Measurements from ENCODE around the gene ENPP3.

The ENPP3 gene

GRCh38 chr6:131765081-131765803 lies 128.1 kb downstream of the ENPP3 start:
- peak; percentile 36 for DNase-seq (ENCODE audit: low spot score)

GRCh38 chr6:131765804-131766135 lies 128.7 kb downstream of the ENPP3 start:
- no peak for DNase-seq (ENCODE audit: low spot score)

GRCh38 chr6:131766631-131767030 lies 129.5 kb downstream of the ENPP3 start:
- DNase-seq (ENCODE audit: low spot score) = no peak

- no peak for DNase-seq (ENCODE audit: low spot score)
Observed at GRCh38 chr6:131768964-131769363, 131.9 kb downstream of the ENPP3 start.

GRCh38 chr6:131769385-131770141 lies 132.5 kb downstream of the ENPP3 start:
- no peak for DNase-seq (ENCODE audit: low spot score)

GRCh38 chr6:131770776-131771175 lies 133.7 kb downstream of the ENPP3 start:
- DNase-seq (ENCODE audit: low spot score) = no peak

- DNase-seq (ENCODE audit: low spot score) = no peak
Observed at GRCh38 chr6:131773284-131773950, 136.3 kb downstream of the ENPP3 start.

- DNase-seq (ENCODE audit: low spot score) = no peak
Observed at GRCh38 chr6:131775886-131776285, 138.8 kb downstream of the ENPP3 start.

GRCh38 chr6:131776985-131777384 lies 139.9 kb downstream of the ENPP3 start:
- no peak for DNase-seq (ENCODE audit: low spot score)

GRCh38 chr6:131778169-131778568 lies 141.1 kb downstream of the ENPP3 start:
- DNase-seq (ENCODE audit: low spot score) = no peak

GRCh38 chr6:131779304-131779703 lies 142.2 kb downstream of the ENPP3 start:
- no peak for DNase-seq (ENCODE audit: low spot score)

GRCh38 chr6:131780600-131780999 lies 143.5 kb downstream of the ENPP3 start:
- DNase-seq (ENCODE audit: low spot score) = no peak

GRCh38 chr6:131781687-131782086 lies 144.6 kb downstream of the ENPP3 start:
- DNase-seq (ENCODE audit: low spot score) = no peak

GRCh38 chr6:131782764-131783163 lies 145.7 kb downstream of the ENPP3 start:
- no peak for DNase-seq (ENCODE audit: low spot score)

GRCh38 chr6:131784561-131784960 lies 147.5 kb downstream of the ENPP3 start:
- DNase-seq (ENCODE audit: low spot score) = no peak

- no peak for DNase-seq (ENCODE audit: low spot score)
Observed at GRCh38 chr6:131787079-131787478, 150.0 kb downstream of the ENPP3 start.

- DNase-seq (ENCODE audit: low spot score) = peak; percentile 22
Observed at GRCh38 chr6:131787766-131788712, 150.9 kb downstream of the ENPP3 start.

GRCh38 chr6:131789219-131789618 lies 152.1 kb downstream of the ENPP3 start:
- no peak for DNase-seq (ENCODE audit: low spot score)

- no peak for DNase-seq (ENCODE audit: low spot score)
Observed at GRCh38 chr6:131791476-131791875, 154.4 kb downstream of the ENPP3 start.

- DNase-seq (ENCODE audit: low spot score) = no peak
Observed at GRCh38 chr6:131792091-131792496, 155.0 kb downstream of the ENPP3 start.

- DNase-seq (ENCODE audit: low spot score) = no peak
Observed at GRCh38 chr6:131795366-131795765, 158.3 kb downstream of the ENPP3 start.

Data from hepatic stellate cell (primary cell).